PFSK-1 (cell line): ENCODE measurements around the gene NMS.

ENCODE experiments used
- FOXP2 ChIP-seq: optimal IDR thresholded peaks from 2 replicates; pipeline ENCODE3; 2011; ENCODE audit warnings: borderline replicate concordance, control low read depth, inconsistent platforms; ENCODE audit not compliant: insufficient read depth; ENCODE audit errors: extremely low read length, extremely low read depth
- POLR2AphosphoS5 ChIP-seq: IDR thresholded peaks from 2 replicates; pipeline ENCODE4 v1.6.1; 2012; ENCODE audit warnings: low read depth, mild to moderate bottlenecking, control low read depth, low read length, moderate library complexity
- REST ChIP-seq, 2 experiments: IDR thresholded peaks; 2 replicates each; pipeline versions ENCODE4 v1.6.1 to v1.8.0; 2011 to 2012; ENCODE audit warnings: low read depth in 2 of 2, low read length in 2 of 2, control low read depth in 1 of 2, inconsistent platforms in 1 of 2, mild to moderate bottlenecking in 1 of 2, moderate library complexity in 1 of 2; ENCODE audit not compliant: insufficient read depth in 1 of 2
- SIN3A ChIP-seq: IDR thresholded peaks from 2 replicates; pipeline ENCODE4 v1.6.1; 2012; ENCODE audit warnings: mild to moderate bottlenecking, low read length, moderate library complexity, borderline replicate concordance; ENCODE audit not compliant: insufficient read depth
- TAF1 ChIP-seq: IDR thresholded peaks from 2 replicates; pipeline ENCODE4 v1.6.1; 2012; ENCODE audit warnings: low read length, control low read depth, borderline replicate concordance; ENCODE audit not compliant: insufficient read depth

Gene NMS

GRCh38 chr2:100437751-100438150 lies 32.5 kb upstream of the NMS start:
- TF ChIP-seq POLR2AphosphoS5 (no peak), TAF1 (no peak), FOXP2 (no peak), SIN3A (no peak), REST (IDR thresholded peaks at IDR 0.05; ENCODE audit: insufficient read depth in 1 of 2, low read depth in 2 of 2, low read length in 2 of 2) (no peak)

GRCh38 chr2:100446696-100447095 lies 23.6 kb upstream of the NMS start:
- no peak for TF ChIP-seq REST (IDR thresholded peaks at IDR 0.05; ENCODE audit: insufficient read depth in 1 of 2, low read depth in 2 of 2, low read length in 2 of 2)
- no peak for TF ChIP-seq SIN3A
- TF ChIP-seq TAF1: no peak
- TF ChIP-seq FOXP2: no peak
- TF ChIP-seq POLR2AphosphoS5: no peak

- no peak for TF ChIP-seq FOXP2
- TF ChIP-seq TAF1: no peak
- TF ChIP-seq SIN3A: no peak
- no peak for TF ChIP-seq REST (IDR thresholded peaks at IDR 0.05; ENCODE audit: insufficient read depth in 1 of 2, low read depth in 2 of 2, low read length in 2 of 2)
Observed at GRCh38 chr2:100451092-100451491, 19.2 kb upstream of the NMS start.

- TF ChIP-seq TAF1 (no peak), SIN3A (no peak), REST (IDR thresholded peaks at IDR 0.05; ENCODE audit: insufficient read depth in 1 of 2, low read depth in 2 of 2, low read length in 2 of 2) (no peak), FOXP2 (no peak), POLR2AphosphoS5 (no peak)
Observed at GRCh38 chr2:100451734-100452133, 18.5 kb upstream of the NMS start.

- TF ChIP-seq SIN3A: no peak
Observed at GRCh38 chr2:100453853-100454252, 16.4 kb upstream of the NMS start.
